Fibroblast of mammary gland (primary cell): Measurements from ENCODE around the gene CARD9.

Experiments
- DNase-seq: peaks from one replicate; pipeline ENCODE4 v3.0.0-alpha.2; 2010; ENCODE audit warnings: low read depth
- H3K4me3 ChIP-seq: 2 replicates; pipeline ENCODE4 v1.5.1; 2011; ENCODE audit warnings: low read depth, mild to moderate bottlenecking, low read length, moderate library complexity; ENCODE audit not compliant: control insufficient read depth
- TF ChIP-seq, protein P1 (sequence below): conservative IDR thresholded peaks from 2 replicates; pipeline ENCODE4 v1.5.1; 2011; ENCODE audit warnings: low read depth, low read length, inconsistent platforms; ENCODE audit not compliant: control insufficient read depth, insufficient read depth

CARD9 gene

DNA sequence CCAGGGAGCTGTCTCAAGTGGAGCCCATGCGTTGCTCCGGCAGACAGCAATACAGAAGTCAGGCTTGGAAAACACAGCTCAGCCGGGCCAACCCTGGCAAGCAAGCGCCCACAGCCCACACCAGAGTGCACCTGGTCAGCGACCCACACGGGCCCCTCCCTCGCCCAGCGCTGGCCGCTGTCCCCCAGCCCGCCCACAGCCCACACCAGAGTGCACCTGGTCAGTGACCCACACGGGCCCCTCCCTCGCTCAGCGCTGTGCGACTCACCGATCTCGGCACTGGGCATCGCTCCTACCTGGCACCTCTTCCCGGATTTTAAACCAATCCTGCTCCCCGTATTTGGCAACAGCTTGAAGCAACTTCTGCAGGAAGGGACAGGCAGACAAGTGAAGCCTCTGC lies 13.7 kb upstream of the CARD9 start:
- H3K4me3 ChIP-seq: no peak overlapping the region
- TF ChIP-seq, protein P1, sequence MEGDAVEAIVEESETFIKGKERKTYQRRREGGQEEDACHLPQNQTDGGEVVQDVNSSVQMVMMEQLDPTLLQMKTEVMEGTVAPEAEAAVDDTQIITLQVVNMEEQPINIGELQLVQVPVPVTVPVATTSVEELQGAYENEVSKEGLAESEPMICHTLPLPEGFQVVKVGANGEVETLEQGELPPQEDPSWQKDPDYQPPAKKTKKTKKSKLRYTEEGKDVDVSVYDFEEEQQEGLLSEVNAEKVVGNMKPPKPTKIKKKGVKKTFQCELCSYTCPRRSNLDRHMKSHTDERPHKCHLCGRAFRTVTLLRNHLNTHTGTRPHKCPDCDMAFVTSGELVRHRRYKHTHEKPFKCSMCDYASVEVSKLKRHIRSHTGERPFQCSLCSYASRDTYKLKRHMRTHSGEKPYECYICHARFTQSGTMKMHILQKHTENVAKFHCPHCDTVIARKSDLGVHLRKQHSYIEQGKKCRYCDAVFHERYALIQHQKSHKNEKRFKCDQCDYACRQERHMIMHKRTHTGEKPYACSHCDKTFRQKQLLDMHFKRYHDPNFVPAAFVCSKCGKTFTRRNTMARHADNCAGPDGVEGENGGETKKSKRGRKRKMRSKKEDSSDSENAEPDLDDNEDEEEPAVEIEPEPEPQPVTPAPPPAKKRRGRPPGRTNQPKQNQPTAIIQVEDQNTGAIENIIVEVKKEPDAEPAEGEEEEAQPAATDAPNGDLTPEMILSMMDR: no peak
- no peak for DNase-seq

DNA sequence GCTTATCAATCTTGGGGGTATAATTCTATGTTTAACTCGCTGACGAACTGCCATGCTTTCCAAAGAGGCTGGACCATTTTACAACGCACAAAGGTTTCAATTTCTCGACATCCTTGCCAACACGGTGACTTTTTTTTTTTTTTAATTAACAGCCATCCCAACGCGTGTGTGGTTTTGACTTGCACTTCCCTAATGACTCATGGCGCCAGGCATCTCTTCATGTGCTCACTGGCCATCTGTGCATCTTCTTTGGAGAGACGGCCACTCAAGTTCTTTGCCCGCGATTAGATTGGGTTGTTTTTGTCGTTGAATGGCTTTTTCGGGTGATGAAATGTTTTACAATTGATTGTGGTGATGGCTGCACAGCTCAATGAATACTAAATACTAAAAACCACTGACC lies 12.5 kb upstream of the CARD9 start:
- H3K4me3 ChIP-seq: no peak overlapping the region
- TF ChIP-seq, protein P1: no peak
- DNase-seq: peak; percentile 18

DNA sequence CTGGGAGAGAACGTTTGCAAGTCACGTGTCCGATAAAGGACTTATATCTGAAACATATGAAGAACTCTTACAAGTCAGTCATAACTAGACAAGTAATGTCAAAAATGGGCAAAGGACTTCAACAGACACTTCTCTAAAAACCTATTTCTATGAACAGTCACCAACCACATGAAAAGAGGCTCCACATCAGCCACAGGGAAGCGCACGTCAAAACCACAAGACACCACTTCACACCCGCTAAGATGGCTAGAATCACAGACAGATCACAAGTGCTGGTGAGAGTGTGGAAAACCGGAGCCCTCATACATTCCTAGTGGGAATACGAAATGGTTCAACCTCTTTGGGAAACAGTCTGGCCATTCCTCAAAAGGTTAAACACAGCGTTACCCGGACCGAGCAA lies 11.5 kb upstream of the CARD9 start:
- no peak for DNase-seq

DNA sequence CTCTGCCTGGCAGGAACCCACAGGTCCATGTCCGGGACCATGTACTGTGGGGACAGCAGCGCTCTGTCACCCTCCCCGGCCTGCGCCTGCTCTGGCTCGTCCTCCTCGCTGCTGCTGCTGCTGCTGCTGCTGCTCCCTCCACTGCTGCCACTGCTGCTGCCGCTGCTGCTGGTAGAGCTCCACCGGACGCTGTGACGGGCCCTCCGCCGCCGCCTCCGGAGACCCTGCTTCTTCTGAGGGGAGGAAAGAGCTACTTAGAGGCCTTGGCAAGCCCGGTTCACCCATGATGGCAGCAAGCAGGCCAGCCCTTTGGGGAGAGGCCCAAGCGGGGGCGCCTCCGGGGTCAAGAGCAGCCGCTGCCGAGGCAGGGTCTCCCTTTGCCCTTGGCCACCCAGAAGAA lies 10.0 kb upstream of the CARD9 start:
- TF ChIP-seq, protein P1: no peak
- DNase-seq: no peak
- H3K4me3 ChIP-seq: no peak overlapping the region

More for the DNA sequence above, 11.5 kb upstream of the CARD9 start:
- TF ChIP-seq, protein P1: no peak
- no peak overlapping the region for H3K4me3 ChIP-seq

DNA sequence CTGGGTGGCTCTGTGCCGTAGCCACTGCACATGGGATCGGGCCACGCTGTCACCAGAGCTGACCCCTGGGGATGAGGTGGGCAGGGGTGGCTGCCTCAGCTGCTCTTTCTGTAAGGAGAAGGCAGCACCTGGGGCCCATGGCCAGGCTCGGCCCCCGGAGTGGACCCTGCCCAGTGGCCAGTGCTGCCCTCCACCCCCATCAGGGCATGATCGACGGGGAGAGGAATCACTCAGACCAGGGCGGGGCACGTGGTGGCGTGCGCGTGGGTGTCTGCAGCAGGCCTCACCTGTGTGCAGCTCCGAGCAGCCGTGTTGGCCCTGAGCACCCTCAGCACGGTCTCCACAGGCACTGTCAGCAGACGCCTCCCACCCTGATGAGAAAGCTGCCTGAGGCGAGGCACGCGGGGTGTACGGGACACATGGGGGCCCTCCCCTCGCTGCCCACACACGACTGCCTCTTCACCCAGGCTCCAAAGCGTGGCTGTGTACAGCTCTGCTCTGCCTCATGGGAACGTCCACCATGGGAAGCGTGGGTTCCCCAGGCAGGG lies 8.6 kb upstream of the CARD9 start:
- no peak overlapping the region for H3K4me3 ChIP-seq
- DNase-seq: no peak

DNA sequence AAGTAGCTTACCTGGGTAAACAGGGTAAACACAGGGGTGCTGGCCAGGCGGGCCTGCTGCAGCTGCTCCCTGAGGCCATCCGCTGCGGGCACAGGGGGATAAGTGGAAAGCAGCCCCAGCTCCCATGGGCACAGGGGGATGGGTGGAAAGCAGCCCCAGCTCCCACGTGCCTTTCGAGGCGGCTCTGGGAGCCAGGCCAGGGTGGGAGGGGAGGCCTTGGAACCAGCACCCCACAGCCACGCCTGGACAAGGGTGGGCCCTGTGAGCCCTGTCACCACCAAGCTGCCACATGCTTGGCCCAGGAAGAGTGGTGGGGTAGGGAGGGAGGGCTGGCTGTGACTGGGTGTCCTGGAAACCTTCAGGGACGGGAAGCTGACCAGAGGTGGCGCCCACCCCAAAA lies 7.8 kb upstream of the CARD9 start:
- no peak for DNase-seq
- no peak overlapping the region for H3K4me3 ChIP-seq
- TF ChIP-seq, protein P1: no peak

More for the DNA sequence above, 8.6 kb upstream of the CARD9 start:
- TF ChIP-seq, protein P1: no peak

DNA sequence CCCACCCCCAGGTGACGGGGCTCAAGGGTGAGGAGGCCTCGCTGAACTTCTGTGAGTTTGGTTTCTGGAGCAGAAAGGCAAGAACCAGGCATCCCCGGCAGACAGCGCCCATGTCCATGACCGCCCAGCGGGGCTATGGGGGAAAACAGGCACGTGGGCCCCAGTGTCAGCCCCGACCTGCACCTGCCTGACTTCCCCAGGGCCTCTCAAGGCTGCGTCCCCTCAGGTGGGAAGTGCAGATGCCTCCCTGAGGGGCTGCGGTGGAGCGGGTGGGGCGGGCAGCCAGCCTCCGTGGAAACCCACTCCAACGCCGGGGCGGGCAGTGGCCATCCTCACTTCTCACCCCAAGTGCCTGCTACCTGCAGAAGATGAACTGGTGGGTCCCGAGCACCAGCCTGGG lies 6.9 kb upstream of the CARD9 start:
- TF ChIP-seq, protein P1: no peak
- no peak for DNase-seq
- no peak overlapping the region for H3K4me3 ChIP-seq
